HG02970 (cell line): ENCODE results near the gene AGBL4.
"Not testable (repeated sequence)": the region's sequence is repeated elsewhere in the genome, so short reads cannot be mapped to it uniquely, and the experiment has no call there.

Experiments
- ATAC-seq: cut with Tn5 transposase; IDR thresholded peaks from one replicate; pipeline ENCODE4 v1.9.1; 2021; ENCODE audit warnings: mild to moderate bottlenecking, moderate library complexity, moderate number of reproducible peaks; ENCODE audit not compliant: unreplicated experiment, low FRiP score

AGBL4 gene

GRCh38 chr1:49323925-49324540 lies 699.7 kb downstream of the AGBL4 start:
- ATAC-seq: no peak

GRCh38 chr1:49320493-49320892 lies 703.3 kb downstream of the AGBL4 start:
- not testable (repeated sequence) for ATAC-seq

GRCh38 chr1:49319426-49319963 lies 704.3 kb downstream of the AGBL4 start:
- ATAC-seq: no peak

GRCh38 chr1:49318218-49318617 lies 705.5 kb downstream of the AGBL4 start:
- no peak for ATAC-seq

GRCh38 chr1:49307457-49307856 lies 716.3 kb downstream of the AGBL4 start:
- ATAC-seq: no peak

- ATAC-seq: no peak
Observed at GRCh38 chr1:49306507-49307070, 717.2 kb downstream of the AGBL4 start.

GRCh38 chr1:49302400-49302799 lies 721.4 kb downstream of the AGBL4 start:
- not testable (repeated sequence) for ATAC-seq

- ATAC-seq: no peak
Observed at GRCh38 chr1:49298304-49298703, 725.5 kb downstream of the AGBL4 start.

GRCh38 chr1:49297783-49298182 lies 726.0 kb downstream of the AGBL4 start:
- no peak for ATAC-seq

- no peak for ATAC-seq
Observed at GRCh38 chr1:49294539-49294938, 729.2 kb downstream of the AGBL4 start.

GRCh38 chr1:49293016-49293415 lies 730.7 kb downstream of the AGBL4 start:
- no peak for ATAC-seq

- not testable (repeated sequence) for ATAC-seq
Observed at GRCh38 chr1:49257211-49258049, 766.3 kb downstream of the AGBL4 start.

- ATAC-seq: no peak
Observed at GRCh38 chr1:49252917-49253316, 770.8 kb downstream of the AGBL4 start.

GRCh38 chr1:49251019-49251784 lies 772.6 kb downstream of the AGBL4 start:
- ATAC-seq: no peak

GRCh38 chr1:49240709-49241221 lies 783.0 kb downstream of the AGBL4 start:
- no peak for ATAC-seq

- no peak for ATAC-seq
Observed at GRCh38 chr1:49234988-49235387, 788.8 kb downstream of the AGBL4 start.

- no peak for ATAC-seq
Observed at GRCh38 chr1:49229555-49229954, 794.2 kb downstream of the AGBL4 start.

- ATAC-seq: no peak
Observed at GRCh38 chr1:49226758-49227157, 797.0 kb downstream of the AGBL4 start.

GRCh38 chr1:49225464-49225863 lies 798.3 kb downstream of the AGBL4 start:
- ATAC-seq: no peak

GRCh38 chr1:49213301-49213700 lies 810.5 kb downstream of the AGBL4 start:
- ATAC-seq: no peak
